Activated T-cell treated with anti-CD3 and anti-CD28 coated beads, Interleukin-2, amount 50 U/mL, for 24 hours (primary cell): ENCODE measurements around the gene SPRR5.

Source experiments
- DNase-seq: peaks from one replicate; pipeline ENCODE4 v3.0.0-alpha.2; 2020
- H3K27ac Mint-ChIP-seq: 2 replicates; pipeline ENCODE4 v1.8.0; 2020; ENCODE audit warnings: mild to moderate bottlenecking, mixed read lengths
- H3K27me3 Mint-ChIP-seq: 2 replicates; pipeline ENCODE4 v1.8.0; 2020; ENCODE audit warnings: mixed read lengths
- H3K36me3 Mint-ChIP-seq: 2 replicates; pipeline ENCODE4 v1.8.0; 2020; ENCODE audit warnings: low read depth, mixed read lengths
- H3K4me1 Mint-ChIP-seq: 2 replicates; pipeline ENCODE4 v1.8.0; 2020; ENCODE audit warnings: low read depth, mixed read lengths
- H3K4me3 Mint-ChIP-seq: 2 replicates; pipeline ENCODE4 v1.8.0; 2020; ENCODE audit warnings: mild to moderate bottlenecking, moderate library complexity, mixed read lengths
- H3K9me3 Mint-ChIP-seq: 2 replicates; pipeline ENCODE4 v1.8.0; 2020; ENCODE audit warnings: mixed read lengths

SPRR5 gene

DNA sequence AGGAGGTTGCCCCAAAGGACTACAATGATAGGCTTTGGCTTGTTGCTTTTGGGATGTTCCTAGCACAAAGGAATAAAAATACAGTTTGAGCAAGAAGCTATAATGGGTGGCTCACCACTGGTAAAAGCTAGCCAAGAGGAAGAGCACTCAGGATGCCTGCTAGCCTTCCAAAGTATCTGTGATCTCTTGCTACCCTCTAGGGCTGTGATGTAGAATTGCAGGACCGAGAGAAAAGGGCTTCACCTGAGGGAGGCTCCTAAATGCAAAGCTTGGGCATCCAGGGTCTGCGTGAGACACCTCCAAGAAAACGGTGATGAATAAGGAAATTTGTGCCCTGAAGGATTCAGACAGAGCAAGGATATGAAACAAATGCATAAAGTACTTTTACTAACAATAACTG lies 20.9 kb upstream of the SPRR5 start:
- no peak overlapping the region for H3K4me3 Mint-ChIP-seq
- DNase-seq = no peak
- H3K36me3 Mint-ChIP-seq = no peaks in the 10 kb centered on the region
- H3K27ac Mint-ChIP-seq = no peak overlapping the region
- H3K4me1 Mint-ChIP-seq = no peaks in the 10 kb centered on the region
- H3K27me3 Mint-ChIP-seq = peaks cover 29% of the 10 kb centered on the region
- no peaks in the 10 kb centered on the region for H3K9me3 Mint-ChIP-seq

DNA sequence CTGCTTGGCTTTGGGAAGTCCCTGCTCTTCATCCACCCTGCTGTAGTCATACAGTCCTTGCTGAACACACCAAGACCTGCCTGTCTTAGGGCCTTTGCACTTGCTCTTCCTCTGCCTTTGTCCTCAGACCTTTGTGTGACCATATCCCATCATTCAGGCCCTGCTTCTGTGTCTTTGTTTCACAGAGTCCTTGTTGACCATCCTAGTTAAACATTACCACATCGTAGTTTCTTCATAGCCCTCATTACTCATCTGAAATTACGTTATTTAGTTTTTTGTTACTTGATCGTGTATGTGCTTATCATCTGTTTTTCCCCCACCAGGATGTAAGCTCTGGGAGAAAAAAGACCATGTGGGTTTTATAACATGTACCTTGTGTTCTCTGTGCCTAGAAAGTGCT lies 18.3 kb upstream of the SPRR5 start:
- H3K4me1 Mint-ChIP-seq = no peaks in the 10 kb centered on the region
- DNase-seq = no peak
- no peaks in the 10 kb centered on the region for H3K9me3 Mint-ChIP-seq
- no peak overlapping the region for H3K4me3 Mint-ChIP-seq
- H3K27ac Mint-ChIP-seq = no peak overlapping the region
- H3K27me3 Mint-ChIP-seq = peaks cover 20% of the 10 kb centered on the region
- H3K36me3 Mint-ChIP-seq = no peaks in the 10 kb centered on the region

GRCh38 chr1:152932170-152932811 lies 14.7 kb upstream of the SPRR5 start:
- H3K4me3 Mint-ChIP-seq = no peak overlapping the region
- H3K27ac Mint-ChIP-seq = no peak overlapping the region
- H3K9me3 Mint-ChIP-seq = no peaks in the 10 kb centered on the region
- H3K36me3 Mint-ChIP-seq = no peaks in the 10 kb centered on the region
- H3K27me3 Mint-ChIP-seq = peaks cover 11% of the 10 kb centered on the region
- no peaks in the 10 kb centered on the region for H3K4me1 Mint-ChIP-seq
- no peak for DNase-seq

- DNase-seq = no peak
- H3K27ac Mint-ChIP-seq = no peak overlapping the region
- H3K27me3 Mint-ChIP-seq = peaks cover 11% of the 10 kb centered on the region
- no peak overlapping the region for H3K4me3 Mint-ChIP-seq
- no peaks in the 10 kb centered on the region for H3K36me3 Mint-ChIP-seq
- no peaks in the 10 kb centered on the region for H3K9me3 Mint-ChIP-seq
- H3K4me1 Mint-ChIP-seq = no peaks in the 10 kb centered on the region
These were observed 13.8 kb upstream of the SPRR5 start for GRCh38 chr1:152933196-152933595.

DNA sequence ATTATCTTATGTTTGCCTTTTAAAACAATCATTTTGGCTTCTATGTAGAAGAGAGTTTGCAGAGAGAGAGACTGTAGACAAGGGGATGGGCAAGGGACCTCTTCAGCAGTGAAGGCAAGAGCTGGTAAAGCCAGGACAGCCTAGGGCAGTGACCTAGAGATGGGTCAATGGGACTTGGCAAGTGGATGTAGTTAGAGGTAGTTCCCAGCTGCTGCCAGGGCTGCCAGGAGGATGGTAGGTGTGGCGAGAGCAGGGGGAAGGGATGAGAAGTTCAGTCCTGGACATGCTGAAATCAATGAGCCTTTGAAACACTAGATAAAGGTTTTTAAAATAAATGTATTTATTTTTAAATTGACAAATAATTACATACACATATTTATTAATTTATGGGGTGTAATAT lies 6.4 kb upstream of the SPRR5 start:
- Mint-ChIP-seq H3K4me3 (no peak overlapping the region), H3K36me3 (no peaks in the 10 kb centered on the region), H3K27ac (no peak overlapping the region), H3K27me3 (peaks cover 9% of the 10 kb centered on the region), H3K4me1 (no peaks in the 10 kb centered on the region), H3K9me3 (no peaks in the 10 kb centered on the region)
- DNase-seq = no peak

DNA sequence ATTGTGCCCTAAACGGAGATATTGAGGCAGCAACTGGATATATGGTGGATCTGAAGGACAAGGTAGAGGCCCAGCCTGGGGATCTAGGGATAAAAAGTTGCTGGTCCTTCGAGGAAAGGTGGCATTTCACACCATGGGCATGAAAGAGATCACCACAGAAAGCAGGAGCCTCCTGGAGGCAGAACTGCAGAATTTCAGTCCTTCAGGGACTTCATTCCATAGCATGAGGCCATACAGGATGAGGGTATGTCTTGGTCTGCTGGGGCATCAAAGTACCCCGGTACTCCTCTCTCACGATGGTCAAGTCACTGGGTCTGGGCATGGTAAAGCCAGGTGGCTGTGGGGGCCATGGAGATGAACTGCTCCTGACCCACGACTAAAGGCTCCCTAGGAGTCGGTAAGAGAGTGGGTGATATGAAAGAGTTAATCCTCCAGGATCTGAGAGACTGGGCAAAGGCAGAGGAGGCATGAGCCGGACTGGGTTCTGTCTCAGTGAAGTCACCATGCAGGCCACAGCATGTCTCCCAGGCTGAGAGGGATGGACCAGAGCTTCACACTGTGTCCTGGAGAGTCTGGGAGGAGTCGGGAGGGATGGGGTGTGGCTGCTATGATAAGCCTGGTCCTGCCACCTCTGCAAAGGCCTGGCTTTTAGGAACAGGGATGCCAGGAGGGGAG lies 5.8 kb upstream of the SPRR5 start:
- no peak overlapping the region for H3K27ac Mint-ChIP-seq

DNA sequence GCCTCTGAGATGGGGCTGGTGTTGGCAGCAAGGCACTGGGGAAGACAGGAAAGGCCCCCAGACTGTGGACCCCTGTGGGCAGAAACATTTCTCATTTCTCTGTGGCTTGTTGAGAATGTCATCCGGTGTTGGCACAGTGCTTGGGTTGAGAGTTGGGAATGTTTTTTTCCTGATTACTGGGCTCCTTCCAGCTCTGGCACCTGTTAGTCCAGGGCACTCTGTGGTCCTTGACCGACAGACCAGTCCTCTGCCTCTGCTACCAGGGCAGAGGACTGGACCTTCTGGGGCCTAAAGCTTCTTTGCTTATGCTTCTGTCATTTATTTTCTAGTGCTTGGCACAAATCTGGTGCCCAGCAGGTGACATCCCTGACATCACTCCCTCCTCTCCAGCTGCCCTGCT lies 4.8 kb upstream of the SPRR5 start:
- Mint-ChIP-seq H3K4me1 (no peaks in the 10 kb centered on the region), H3K36me3 (no peaks in the 10 kb centered on the region), H3K4me3 (no peak overlapping the region), H3K27me3 (peaks cover 13% of the 10 kb centered on the region), H3K27ac (no peak overlapping the region), H3K9me3 (no peaks in the 10 kb centered on the region)
- no peak for DNase-seq

More for the DNA sequence above, 5.8 kb upstream of the SPRR5 start:
- Mint-ChIP-seq H3K27me3 (peaks cover 9% of the 10 kb centered on the region), H3K36me3 (no peaks in the 10 kb centered on the region), H3K9me3 (no peaks in the 10 kb centered on the region), H3K4me3 (no peak overlapping the region), H3K4me1 (no peaks in the 10 kb centered on the region)
- no peak for DNase-seq

- DNase-seq = no peak
- H3K27ac Mint-ChIP-seq = no peak overlapping the region
- no peaks in the 10 kb centered on the region for H3K9me3 Mint-ChIP-seq
- no peak overlapping the region for H3K4me3 Mint-ChIP-seq
- H3K27me3 Mint-ChIP-seq = peaks cover 15% of the 10 kb centered on the region
- H3K36me3 Mint-ChIP-seq = no peaks in the 10 kb centered on the region
- H3K4me1 Mint-ChIP-seq = no peaks in the 10 kb centered on the region
These were observed 758 bp upstream of the SPRR5 start for GRCh38 chr1:152946248-152946647.

- H3K27ac Mint-ChIP-seq = no peak overlapping the region
- H3K9me3 Mint-ChIP-seq = no peaks in the 10 kb centered on the region
- no peak overlapping the region for H3K4me3 Mint-ChIP-seq
- no peaks in the 10 kb centered on the region for H3K36me3 Mint-ChIP-seq
- no peaks in the 10 kb centered on the region for H3K4me1 Mint-ChIP-seq
- no peak for DNase-seq
- peaks cover 13% of the 10 kb centered on the region for H3K27me3 Mint-ChIP-seq
These were observed 4.7 kb downstream of the SPRR5 start for GRCh38 chr1:152951711-152952110.

- Mint-ChIP-seq H3K4me1 (no peaks in the 10 kb centered on the region), H3K27me3 (peaks cover 6% of the 10 kb centered on the region), H3K27ac (no peak overlapping the region), H3K4me3 (no peak overlapping the region), H3K36me3 (no peaks in the 10 kb centered on the region), H3K9me3 (no peaks in the 10 kb centered on the region)
- no peak for DNase-seq
These were observed 6.8 kb downstream of the SPRR5 start for GRCh38 chr1:152953761-152954160.

- H3K27ac Mint-ChIP-seq = no peak overlapping the region
- H3K4me1 Mint-ChIP-seq = no peaks in the 10 kb centered on the region
- H3K4me3 Mint-ChIP-seq = no peak overlapping the region
- no peaks in the 10 kb centered on the region for H3K36me3 Mint-ChIP-seq
- H3K9me3 Mint-ChIP-seq = no peaks in the 10 kb centered on the region
- no peak for DNase-seq
- peaks cover 3% of the 10 kb centered on the region for H3K27me3 Mint-ChIP-seq
These were observed 7.4 kb downstream of the SPRR5 start for GRCh38 chr1:152954436-152954835.

DNA sequence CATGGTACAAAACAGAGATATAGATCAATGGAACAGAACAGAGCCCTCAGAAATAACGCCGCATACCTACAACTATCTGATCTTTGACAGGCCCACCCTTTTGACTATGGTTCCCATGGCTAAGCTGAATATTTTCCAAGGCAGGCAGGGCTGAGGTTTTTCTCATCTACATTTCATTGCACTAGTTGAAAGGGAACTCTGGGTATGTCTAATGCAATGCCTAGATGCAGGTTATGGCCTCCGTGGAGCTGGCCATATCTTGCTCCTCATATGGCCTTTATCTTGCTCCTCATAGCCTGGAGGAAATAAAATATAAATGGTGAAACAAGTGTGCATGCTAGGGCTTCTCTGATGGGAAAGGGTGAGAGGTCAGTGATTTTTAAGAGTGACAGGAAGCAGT lies 10.6 kb downstream of the SPRR5 start:
- H3K9me3 Mint-ChIP-seq = no peaks in the 10 kb centered on the region
- H3K27ac Mint-ChIP-seq = no peak overlapping the region
- DNase-seq = no peak
- no peaks in the 10 kb centered on the region for H3K36me3 Mint-ChIP-seq
- H3K4me3 Mint-ChIP-seq = no peak overlapping the region
- H3K4me1 Mint-ChIP-seq = no peaks in the 10 kb centered on the region
- peaks cover 7% of the 10 kb centered on the region for H3K27me3 Mint-ChIP-seq

- Mint-ChIP-seq H3K4me1 (no peaks in the 10 kb centered on the region), H3K9me3 (no peaks in the 10 kb centered on the region), H3K4me3 (no peak overlapping the region), H3K27ac (no peak overlapping the region), H3K36me3 (no peaks in the 10 kb centered on the region), H3K27me3 (peaks cover 7% of the 10 kb centered on the region)
- DNase-seq = no peak
These were observed 12.3 kb downstream of the SPRR5 start for GRCh38 chr1:152959273-152959672.

- Mint-ChIP-seq H3K4me3 (no peak overlapping the region), H3K9me3 (no peaks in the 10 kb centered on the region), H3K27me3 (peaks cover 10% of the 10 kb centered on the region), H3K27ac (no peak overlapping the region), H3K36me3 (no peaks in the 10 kb centered on the region), H3K4me1 (no peaks in the 10 kb centered on the region)
- no peak for DNase-seq
These were observed 12.9 kb downstream of the SPRR5 start for GRCh38 chr1:152959801-152960451.

DNA sequence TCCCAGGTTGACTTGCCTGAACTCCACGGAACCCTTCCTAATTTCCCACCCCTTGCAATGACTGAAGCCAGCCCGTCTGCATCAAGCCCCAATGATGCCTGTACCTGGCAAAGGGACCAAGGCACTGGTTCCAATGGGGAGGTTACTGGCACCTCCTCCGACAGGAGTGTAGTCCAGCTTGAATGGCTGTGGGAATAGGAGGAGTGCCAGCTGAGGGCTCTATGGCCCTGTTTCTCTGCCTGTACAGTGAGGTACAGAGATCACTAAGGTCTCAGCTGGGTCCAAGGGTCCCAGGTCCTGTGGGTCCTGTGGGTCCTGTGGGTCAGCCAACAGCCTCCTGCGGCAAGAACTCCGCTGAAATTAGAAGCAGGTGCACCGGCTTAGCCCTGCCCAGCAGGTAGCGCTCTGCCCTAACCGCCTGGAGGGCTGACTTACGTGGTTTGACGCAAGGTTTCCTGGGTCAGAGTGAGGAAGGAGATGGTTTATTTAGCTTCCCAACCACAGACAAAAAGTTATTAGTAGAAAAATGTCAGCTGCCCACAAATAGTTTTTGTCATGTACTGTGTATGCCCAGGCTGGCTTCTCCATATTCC lies 13.5 kb downstream of the SPRR5 start:
- Mint-ChIP-seq H3K36me3 (no peaks in the 10 kb centered on the region), H3K4me1 (no peaks in the 10 kb centered on the region), H3K27me3 (peaks cover 16% of the 10 kb centered on the region), H3K4me3 (no peak overlapping the region), H3K27ac (no peak overlapping the region), H3K9me3 (no peaks in the 10 kb centered on the region)
- DNase-seq = no peak
